Esophagus squamous epithelium (tissue), 5 donors: ENCODE results near the gene SPDL1. TPM values are rescaled to one million over a fixed set of nuclear protein-coding genes. Genes with fewer than 3 reads are reported as not detected.

Source experiments
- DNase-seq: peaks from one replicate; lab custom pipeline; 2025; lab: John Stamatoyannopoulos, UW
- H3K27ac ChIP-seq, 4 donors: fragments of 200-600 bp; sonication (generic); one replicate each; pipeline ENCODE4 v1.5.1; 2016 to 2019; ENCODE audit warnings: mild to moderate bottlenecking in 1 of 4
- H3K27me3 ChIP-seq, 4 donors: fragments of 200-600 bp; sonication (generic); 1 replicate in 3 of 4; 2 replicates in 1 of 4; pipeline versions ENCODE4 v1.5.1 to v1.6.0; 2017 to 2021; ENCODE audit warnings: antibody characterized with exemption in 1 of 4
- H3K36me3 ChIP-seq, 3 donors: fragments of 200-600 bp; sonication (generic); one replicate each; pipeline ENCODE4 v1.5.1; 2016 to 2019
- H3K4me1 ChIP-seq, 3 donors: fragments of 200-600 bp; sonication (generic); one replicate each; pipeline ENCODE4 v1.5.1; 2017 to 2019
- H3K4me3 ChIP-seq, 4 donors: fragments of 200-600 bp; sonication (generic); 1 replicate in 3 of 4; 2 replicates in 1 of 4; pipeline ENCODE4 v1.5.1; 2016 to 2019; ENCODE audit warnings: mild to moderate bottlenecking in 2 of 4, moderate library complexity in 1 of 4
- H3K9me3 ChIP-seq, 3 donors: fragments of 200-600 bp; sonication (generic); one replicate each; pipeline ENCODE4 v1.5.1; 2016 to 2019
- CTCF ChIP-seq, 6 experiments: fragments of 450-650 bp in 4 of 6; fragments of 200-600 bp in 2 of 6; sonication (generic) in 2 of 6; IDR thresholded peaks; one replicate each; pipeline ENCODE4 v1.5.1; 2016 to 2019; ENCODE audit warnings: antibody characterized with exemption in 6 of 6, mild to moderate bottlenecking in 4 of 6, moderate library complexity in 4 of 6
- POLR2A ChIP-seq, 4 donors: fragments of 450-650 bp; IDR thresholded peaks; one replicate each; pipeline ENCODE4 v1.6.1; 2017; ENCODE audit warnings: antibody characterized with exemption in 4 of 4, mild to moderate bottlenecking in 4 of 4, moderate library complexity in 3 of 4
- WGBS, 2 donors: methylation state at CpG; one replicate each; pipeline ENCODE4 v1.1.5; 2018; 5-methylcytosine and 5-hydroxymethylcytosine counted together
- intact Hi-C: fragments of 100-400 bp; cut with DNase I; formaldehyde crosslinking; loops from one replicate; pipeline ENCODE4 v1.15.0; 2022
- total RNA-seq, 4 donors: library from RNA; depleted of rRNA; stranded (reverse); fragments of >200 nt; gene quantifications; one replicate each; pipeline ENCODE4 v1.1.0, GENCODE V29; 2016
- donor health status: DM: yes; HTN: yes; CAD: no.

Gene SPDL1
- total RNA-seq, 4 donors from 2014 or later, result 4.9 to 26.1 (median 11.2) TPM

- TF ChIP-seq CTCF (IDR thresholded peaks at IDR 0.05) (no peak), POLR2A (IDR thresholded peaks at IDR 0.05) (no peak)
- no peaks in the 10 kb centered on the region for H3K36me3 ChIP-seq
- intact Hi-C loops, result no loop called here
These were observed 40.8 kb upstream of the SPDL1 start for GRCh38 chr5:169542811-169543210.

GRCh38 chr5:169544264-169544950 is 39.2 kb upstream of the SPDL1 start:
- Histone ChIP-seq H3K4me1 (no peaks in the 10 kb centered on the region), H3K36me3 (no peaks in the 10 kb centered on the region), H3K27ac (no peak overlapping the region), H3K27me3 (peaks cover 0 to 5% (median 0%) of the 10 kb centered on the region in 4 donors), H3K4me3 (no peak overlapping the region), H3K9me3 (no peaks in the 10 kb centered on the region)
- TF ChIP-seq CTCF (IDR thresholded peaks at IDR 0.05) (no peak), POLR2A (IDR thresholded peaks at IDR 0.05) (no peak)
- intact Hi-C loops, result no loop called here
- WGBS, 2 donors, result 70 to 75% methylated on average over 2 of the region's 2 CpGs
- DNase-seq, result no peak

More at GRCh38 chr5:169542811-169543210, 40.8 kb upstream of the SPDL1 start:
- DNase-seq, result no peak
- Histone ChIP-seq H3K27me3 (peaks cover 0 to 5% (median 0%) of the 10 kb centered on the region in 4 donors), H3K4me1 (no peaks in the 10 kb centered on the region), H3K9me3 (no peaks in the 10 kb centered on the region), H3K27ac (no peak overlapping the region), H3K4me3 (no peak overlapping the region)
- 80 to 90% methylated on average over 2 of the region's 2 CpGs for WGBS, 2 donors

- no peaks in the 10 kb centered on the region for H3K36me3 ChIP-seq
- H3K27ac ChIP-seq, result no peak overlapping the region
- WGBS, 2 donors, result 76 to 78% methylated on average over 1 of the region's 1 CpG
- intact Hi-C loops, result no loop called here
- TF ChIP-seq POLR2A (IDR thresholded peaks at IDR 0.05) (no peak), CTCF (IDR thresholded peaks at IDR 0.05) (no peak)
- no peak overlapping the region for H3K4me3 ChIP-seq
- DNase-seq, result no peak
- no peaks in the 10 kb centered on the region for H3K4me1 ChIP-seq
- peaks cover 0 to 15% (median 0%) of the 10 kb centered on the region in 4 donors for H3K27me3 ChIP-seq
- H3K9me3 ChIP-seq, result no peaks in the 10 kb centered on the region
These were observed 37.8 kb upstream of the SPDL1 start for GRCh38 chr5:169545762-169546161.

GRCh38 chr5:169546346-169546745 is 37.2 kb upstream of the SPDL1 start:
- 61 to 63% methylated on average over 3 of the region's 3 CpGs for WGBS, 2 donors
- Histone ChIP-seq H3K36me3 (no peaks in the 10 kb centered on the region), H3K27ac (no peak overlapping the region), H3K4me3 (no peak overlapping the region), H3K27me3 (peaks cover 0 to 20% (median 0%) of the 10 kb centered on the region in 4 donors), H3K9me3 (no peaks in the 10 kb centered on the region), H3K4me1 (no peaks in the 10 kb centered on the region)
- DNase-seq, result no peak
- intact Hi-C loops, result no loop called here
- TF ChIP-seq POLR2A (IDR thresholded peaks at IDR 0.05), result no peak
- no peak for TF ChIP-seq CTCF (IDR thresholded peaks at IDR 0.05)

GRCh38 chr5:169547508-169547907 is 36.1 kb upstream of the SPDL1 start:
- DNase-seq, result no peak
- Histone ChIP-seq H3K36me3 (no peaks in the 10 kb centered on the region), H3K27ac (no peak overlapping the region), H3K27me3 (peaks cover 0 to 28% (median 0%) of the 10 kb centered on the region in 4 donors), H3K4me3 (no peak overlapping the region), H3K9me3 (no peaks in the 10 kb centered on the region), H3K4me1 (no peaks in the 10 kb centered on the region)
- TF ChIP-seq POLR2A (IDR thresholded peaks at IDR 0.05) (no peak), CTCF (IDR thresholded peaks at IDR 0.05) (no peak)
- intact Hi-C loops, result no loop called here
- 28 to 37% methylated on average over 2 to 3 of the region's 3 CpGs for WGBS, 2 donors
